K562 treated with DMSO at 1 percent for 24 hours (cell line): ENCODE results near the gene GOLGA6D. TPM values are rescaled to one million over a fixed set of nuclear protein-coding genes. Genes with fewer than 3 reads are reported as not detected.

Source experiments
- total RNA-seq: library from RNA; unstranded; fragments of 300-600 nt; gene quantifications from 2 replicates; pipeline ENCODE4 v1.2.3, GENCODE V29; 2022; ENCODE audit warnings: low read depth; ENCODE audit not compliant: insufficient read depth

GOLGA6D gene
- total RNA-seq = 0.19 TPM in 1 of 2 replicates, not detected in the other

GRCh38 chr15:75282572-75282971 lies at the start of gene GOLGA6D:
Gene GOLGA6D, plus strand, starts transcription at chr15:75282835. Its CDS starts 41 bp downstream, at chr15:75282876.

GRCh38 chr15:75258034-75258433 lies 24.6 kb upstream of the GOLGA6D start, which contains the start of gene GOLGA6C:
Gene GOLGA6C, plus strand, starts transcription at chr15:75258334. Its CDS starts 265 bp downstream, at chr15:75258599.

GRCh38 chr15:75335705-75336355 lies 53.2 kb downstream of the GOLGA6D start, which contains the start of gene COMMD4:
Gene COMMD4, plus strand, starts transcription at chr15:75336063. Its CDS starts 27 bp downstream, at chr15:75336090.

Other genes starting within 250 kb of the GOLGA6D start
- 58.6 and 60.0 TPM in 2 replicates for gene C15orf39, start 81.0 kb upstream of the GOLGA6D start, total RNA-seq
- gene GOLGA6C, start 24.5 kb upstream of the GOLGA6D start, total RNA-seq = not detected in 2 replicates
- 84.0 and 88.7 TPM in 2 replicates for gene COMMD4, start 53.2 kb downstream of the GOLGA6D start, total RNA-seq
- 2.8 and 7.8 TPM in 2 replicates for gene NEIL1, start 64.2 kb downstream of the GOLGA6D start, total RNA-seq
- gene MAN2C1, start 85.8 kb downstream of the GOLGA6D start, total RNA-seq = 45.2 and 67.5 TPM in 2 replicates
- gene SIN3A, start 168.9 kb downstream of the GOLGA6D start, total RNA-seq = 27.1 and 28.0 TPM in 2 replicates